C4-2B (cell line): ENCODE results near the gene OR10K2.

ENCODE experiments used
- H3K27ac ChIP-seq: fragments of 450-650 bp; 2 replicates; pipeline ENCODE4 v1.5.1; 2017
- ZFX ChIP-seq: fragments of 450-650 bp; IDR thresholded peaks from 2 replicates; pipeline ENCODE4 v1.6.1; 2017
- TF ChIP-seq, protein P1 (sequence below): fragments of 450-650 bp; conservative IDR thresholded peaks from 2 replicates; pipeline ENCODE4 v1.5.1; 2017; ENCODE audit warnings: mild to moderate bottlenecking

OR10K2 gene, protein sequence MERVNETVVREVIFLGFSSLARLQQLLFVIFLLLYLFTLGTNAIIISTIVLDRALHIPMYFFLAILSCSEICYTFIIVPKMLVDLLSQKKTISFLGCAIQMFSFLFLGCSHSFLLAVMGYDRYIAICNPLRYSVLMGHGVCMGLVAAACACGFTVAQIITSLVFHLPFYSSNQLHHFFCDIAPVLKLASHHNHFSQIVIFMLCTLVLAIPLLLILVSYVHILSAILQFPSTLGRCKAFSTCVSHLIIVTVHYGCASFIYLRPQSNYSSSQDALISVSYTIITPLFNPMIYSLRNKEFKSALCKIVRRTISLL

GRCh38 chr1:158426137-158426536 lies at the start of gene OR10K2:
OR10K2 (minus strand) TSS chr1:158426237; CDS start chr1:158420866, 5,371 bp downstream.
- no peak for TF ChIP-seq ZFX
- TF ChIP-seq, protein P1, sequence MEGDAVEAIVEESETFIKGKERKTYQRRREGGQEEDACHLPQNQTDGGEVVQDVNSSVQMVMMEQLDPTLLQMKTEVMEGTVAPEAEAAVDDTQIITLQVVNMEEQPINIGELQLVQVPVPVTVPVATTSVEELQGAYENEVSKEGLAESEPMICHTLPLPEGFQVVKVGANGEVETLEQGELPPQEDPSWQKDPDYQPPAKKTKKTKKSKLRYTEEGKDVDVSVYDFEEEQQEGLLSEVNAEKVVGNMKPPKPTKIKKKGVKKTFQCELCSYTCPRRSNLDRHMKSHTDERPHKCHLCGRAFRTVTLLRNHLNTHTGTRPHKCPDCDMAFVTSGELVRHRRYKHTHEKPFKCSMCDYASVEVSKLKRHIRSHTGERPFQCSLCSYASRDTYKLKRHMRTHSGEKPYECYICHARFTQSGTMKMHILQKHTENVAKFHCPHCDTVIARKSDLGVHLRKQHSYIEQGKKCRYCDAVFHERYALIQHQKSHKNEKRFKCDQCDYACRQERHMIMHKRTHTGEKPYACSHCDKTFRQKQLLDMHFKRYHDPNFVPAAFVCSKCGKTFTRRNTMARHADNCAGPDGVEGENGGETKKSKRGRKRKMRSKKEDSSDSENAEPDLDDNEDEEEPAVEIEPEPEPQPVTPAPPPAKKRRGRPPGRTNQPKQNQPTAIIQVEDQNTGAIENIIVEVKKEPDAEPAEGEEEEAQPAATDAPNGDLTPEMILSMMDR: no peak
- H3K27ac ChIP-seq: no peak within 1 kb of the TSS

DNA sequence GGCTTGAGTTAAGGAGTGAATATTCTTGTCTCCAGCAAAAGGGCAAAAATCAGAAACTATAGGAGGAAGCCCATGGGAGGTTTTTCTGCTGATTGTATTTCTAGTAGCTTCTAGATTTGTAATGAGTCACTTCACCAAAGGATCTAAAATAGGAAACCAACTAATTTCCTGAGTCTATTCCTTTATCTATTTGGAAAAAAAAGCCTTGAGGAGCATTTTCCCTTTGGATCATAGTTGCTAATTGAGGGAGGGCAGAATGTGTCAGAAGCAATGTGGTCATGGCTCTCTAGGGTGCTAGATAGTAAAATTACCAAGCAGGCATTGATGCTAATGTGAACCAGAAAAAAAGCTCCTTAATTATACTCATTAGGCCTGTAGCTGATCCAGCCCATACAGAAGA lies 45.9 kb upstream of the OR10K2 start, which contains the start of gene OR10R2:
TSS of gene OR10R2 (plus strand) at position 301 of the 400 bp plus-strand sequence. CDS start 106 bp downstream, outside the sequence.
- TF ChIP-seq ZFX: no peak
- TF ChIP-seq, protein P1: no peak
- no peak within 1 kb of the TSS for H3K27ac ChIP-seq

DNA sequence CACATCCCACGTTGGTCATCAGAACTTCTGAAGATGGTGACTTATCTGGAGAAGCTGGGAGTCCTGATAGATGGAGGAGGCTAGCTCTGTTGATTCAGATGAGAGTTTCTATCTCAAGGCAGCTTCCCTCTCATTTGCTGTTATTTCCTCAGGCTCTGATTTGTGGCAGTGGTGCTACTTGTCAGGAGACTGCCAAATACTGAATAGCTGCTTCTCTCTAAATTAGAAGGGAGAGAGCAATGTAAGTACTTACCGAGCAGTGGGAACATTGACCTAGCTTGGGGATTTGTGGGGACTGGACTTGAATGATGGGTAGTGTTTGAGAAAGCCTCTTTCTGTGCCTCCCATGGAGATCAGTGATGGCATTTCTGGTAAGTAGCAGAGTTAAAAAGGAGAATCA lies 35.5 kb upstream of the OR10K2 start, which contains the start of gene OR10K1:
TSS of gene OR10K1 (plus strand) at position 301 of the 400 bp plus-strand sequence. CDS start 3,728 bp downstream, outside the sequence.
- TF ChIP-seq, protein P1: no peak
- TF ChIP-seq ZFX: no peak
- no peak within 1 kb of the TSS for H3K27ac ChIP-seq

GRCh38 chr1:158458263-158458662 lies 32.2 kb upstream of the OR10K2 start:
- no peak overlapping the region for H3K27ac ChIP-seq
- TF ChIP-seq, protein P1: no peak
- no peak for TF ChIP-seq ZFX

DNA sequence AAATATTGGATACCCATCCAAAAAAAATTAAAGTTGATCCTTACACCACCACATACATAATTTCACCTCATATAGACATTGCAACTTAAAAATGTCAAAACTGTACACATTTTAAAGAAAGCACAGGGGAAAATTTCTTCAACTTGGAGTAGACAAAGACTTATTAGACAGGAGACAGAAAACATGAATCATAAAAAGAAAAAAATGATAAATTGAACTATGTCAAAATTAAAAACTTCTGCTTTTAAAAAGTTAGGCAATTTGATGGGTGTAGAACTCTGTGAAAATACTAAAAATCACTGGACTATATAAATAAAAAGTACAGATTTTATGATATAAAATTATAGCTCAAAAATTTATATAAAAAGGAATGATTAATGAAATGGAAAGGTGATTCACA lies 31.2 kb upstream of the OR10K2 start:
- no peak for TF ChIP-seq ZFX
- TF ChIP-seq, protein P1: no peak
- no peak overlapping the region for H3K27ac ChIP-seq

DNA sequence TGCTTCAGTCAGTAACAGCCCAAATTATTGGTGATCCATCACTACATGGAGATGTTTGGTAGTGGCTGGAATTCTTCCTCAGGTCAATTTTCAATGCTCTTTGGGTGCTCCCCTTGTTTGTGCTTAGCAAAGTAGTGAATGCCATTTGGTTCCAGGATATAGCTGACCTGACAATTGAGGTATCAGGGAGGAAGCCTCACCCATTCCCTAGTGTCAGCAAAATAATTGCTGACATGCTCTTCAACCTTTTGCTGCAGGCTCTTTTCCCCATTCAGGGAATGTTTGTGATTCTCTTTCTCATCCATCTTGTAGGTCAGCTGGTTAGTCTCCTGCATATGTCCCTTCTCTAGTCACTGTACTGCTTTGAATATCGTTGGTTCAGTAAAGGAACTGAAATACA lies 28.5 kb upstream of the OR10K2 start:
- no peak overlapping the region for H3K27ac ChIP-seq
- no peak for TF ChIP-seq ZFX
- TF ChIP-seq, protein P1: no peak

GRCh38 chr1:158445376-158445775 lies 19.3 kb upstream of the OR10K2 start:
- no peak for TF ChIP-seq ZFX
- TF ChIP-seq, protein P1: no peak
- no peak overlapping the region for H3K27ac ChIP-seq
